ENCODE data around the gene PTHLH. TPM values are rescaled to one million over a fixed set of nuclear protein-coding genes. Genes with fewer than 3 reads are reported as not detected.

The PTHLH gene
- total and polyA plus RNA-seq, 2 experiments from 2014 or later = not detected

GRCh38 chr12:27951898-27952297, 20.6 kb downstream of the PTHLH start:
- TF ChIP-seq ZNF462 (CRISPR knock-in tag; IDR thresholded peaks at IDR 0.05) = no peak
- TF ChIP-seq CTCF (conservative IDR thresholded peaks at IDR 0.05; ENCODE audit: low read depth in 2 of 2) = 0 out of 4 replicates have a peak, but pooled peaks of 1 of the 2 experiments have one; percentile 4
- H3K27me3 ChIP-seq (ENCODE audit: insufficient read depth) = no peaks in the 10 kb centered on the region
- H3K27ac ChIP-seq (ENCODE audit: low read depth) = no peak overlapping the region
- no peaks in the 10 kb centered on the region for H3K79me2 ChIP-seq (replicated peaks; ENCODE audit: insufficient read depth)
- Mint-ChIP-seq H3K4me1 (peaks cover 13% of the 10 kb centered on the region), H3K4me3 (no peak overlapping the region), H3K9me3 (no peaks in the 10 kb centered on the region), H3K27ac (no peak overlapping the region), H3K36me3 (ENCODE audit: low read depth) (no peaks in the 10 kb centered on the region), H3K27me3 (ENCODE audit: insufficient read depth, low read depth, poor library complexity) (no peaks in the 10 kb centered on the region)
- no peaks in the 10 kb centered on the region for H3F3A ChIP-seq (replicated peaks; ENCODE audit: low read depth)
- no peak overlapping the region for H3K4me3 ChIP-seq
- DNase-seq (ENCODE audit: low spot score) = peak; percentile 20
- peak overlapping the region; percentile 39; the same call in 1 of the 2 replicates for H3K4me2 ChIP-seq
- H3K4me1 ChIP-seq (ENCODE audit: insufficient read depth) = peaks cover 17% of the 10 kb centered on the region
- no peaks in the 10 kb centered on the region for H3K9me2 ChIP-seq (ENCODE audit: insufficient read depth)
- peak overlapping the region; percentile 74; the same call in 1 of the 2 replicates for H2AFZ ChIP-seq
- no peaks in the 10 kb centered on the region for H4K20me1 ChIP-seq (replicated peaks; ENCODE audit: insufficient read depth)
- H3K36me3 ChIP-seq (ENCODE audit: insufficient read depth) = no peaks in the 10 kb centered on the region
- ATAC-seq = peak; percentile 86

GRCh38 chr12:27946421-27946820, 26.1 kb downstream of the PTHLH start:
- Histone ChIP-seq H3K4me1 (ENCODE audit: insufficient read depth) (0 out of 2 replicates have a peak, but pooled peaks cover 1% of the 10 kb centered on the region), H2AFZ (no peak overlapping the region), H3K79me2 (replicated peaks; ENCODE audit: insufficient read depth) (no peaks in the 10 kb centered on the region), H3K9me2 (ENCODE audit: insufficient read depth) (no peaks in the 10 kb centered on the region), H4K20me1 (replicated peaks; ENCODE audit: insufficient read depth) (no peaks in the 10 kb centered on the region), H3K4me3 (no peak overlapping the region), H3K27me3 (ENCODE audit: insufficient read depth) (no peaks in the 10 kb centered on the region), H3F3A (replicated peaks; ENCODE audit: low read depth) (no peaks in the 10 kb centered on the region), H3K4me2 (no peak overlapping the region), H3K27ac (ENCODE audit: low read depth) (no peak overlapping the region), H3K36me3 (ENCODE audit: insufficient read depth) (no peaks in the 10 kb centered on the region)
- ATAC-seq = no peak
- no peaks in the 10 kb centered on the region for H3K36me3 Mint-ChIP-seq (ENCODE audit: low read depth)
- no peak for DNase-seq (ENCODE audit: low spot score)
- no peak overlapping the region for H3K27ac Mint-ChIP-seq
- no peaks in the 10 kb centered on the region for H3K27me3 Mint-ChIP-seq (ENCODE audit: insufficient read depth, low read depth, poor library complexity)
- H3K4me3 Mint-ChIP-seq = no peak overlapping the region
- peaks cover 2% of the 10 kb centered on the region for H3K4me1 Mint-ChIP-seq
- H3K9me3 Mint-ChIP-seq = no peaks in the 10 kb centered on the region; the same call in 2 of the 3 replicates
- TF ChIP-seq ZNF114 (CRISPR knock-in tag; IDR thresholded peaks at IDR 0.05) (no peak), ZNF331 (CRISPR knock-in tag; IDR thresholded peaks at IDR 0.05; ENCODE audit: low read depth) (no peak), NANOG (IDR thresholded peaks at IDR 0.05; ENCODE audit: borderline replicate concordance) (no peak), JUNB (IDR thresholded peaks at IDR 0.05; ENCODE audit: unreplicated experiment) (no peak), POLR2AphosphoS5 (IDR thresholded peaks at IDR 0.05; ENCODE audit: low read depth) (no peak), STAT1 (IDR thresholded peaks at IDR 0.05; ENCODE audit: unreplicated experiment) (no peak), ETS1 (IDR thresholded peaks at IDR 0.05) (no peak), CREB1 (CRISPR knock-in tag; IDR thresholded peaks at IDR 0.05; ENCODE audit: low read depth) (no peak), EZH2 (IDR thresholded peaks at IDR 0.05; ENCODE audit: low read depth, unreplicated experiment) (no peak), EZH2phosphoT487 (IDR thresholded peaks at IDR 0.05; ENCODE audit: unreplicated experiment) (no peak)

Data from GM23338 (cell line).